ENCODE data around the gene DGUOK.
A peak's percentile ranks its signal among the peaks of the same experiment; 100 is the strongest.
"Not testable (repeated sequence)": the region's sequence is repeated elsewhere in the genome, so short reads cannot be mapped to it uniquely, and the experiment has no call there.

DGUOK gene

GRCh38 chr2:73901143-73901542 lies 25.5 kb upstream of the DGUOK start:
- TF ChIP-seq CTCF (IDR thresholded peaks at IDR 0.05; ENCODE audit: control insufficient read depth, insufficient read depth, low read depth, low read length, missing control alignments) = no peak
- no peak for DNase-seq (ENCODE audit: low read depth)
- H3K4me3 ChIP-seq (ENCODE audit: control insufficient read depth, low read depth, low read length) = no peak overlapping the region

GRCh38 chr2:73902284-73902683 lies 24.4 kb upstream of the DGUOK start:
- no peak overlapping the region for H3K4me3 ChIP-seq (ENCODE audit: control insufficient read depth, low read depth, low read length)
- TF ChIP-seq CTCF (IDR thresholded peaks at IDR 0.05; ENCODE audit: control insufficient read depth, insufficient read depth, low read depth, low read length, missing control alignments) = no peak
- DNase-seq (ENCODE audit: low read depth) = no peak

GRCh38 chr2:73903313-73903712 lies 23.4 kb upstream of the DGUOK start:
- no peak for TF ChIP-seq CTCF (IDR thresholded peaks at IDR 0.05; ENCODE audit: control insufficient read depth, insufficient read depth, low read depth, low read length, missing control alignments)
- H3K4me3 ChIP-seq (ENCODE audit: control insufficient read depth, low read depth, low read length) = no peak overlapping the region
- DNase-seq (ENCODE audit: low read depth) = no peak

- not testable (repeated sequence) for DNase-seq (ENCODE audit: low read depth)
Measured at GRCh38 chr2:73903949-73904613, 22.6 kb upstream of the DGUOK start.

GRCh38 chr2:73904952-73905351 lies 21.7 kb upstream of the DGUOK start:
- DNase-seq (ENCODE audit: low read depth) = no peak
- TF ChIP-seq CTCF (IDR thresholded peaks at IDR 0.05; ENCODE audit: control insufficient read depth, insufficient read depth, low read depth, low read length, missing control alignments) = no peak

More at GRCh38 chr2:73903949-73904613, 22.6 kb upstream of the DGUOK start:
- not testable (repeated sequence) for H3K4me3 ChIP-seq (ENCODE audit: control insufficient read depth, low read depth, low read length)

GRCh38 chr2:73906847-73907505 lies 19.7 kb upstream of the DGUOK start:
- H3K4me3 ChIP-seq (ENCODE audit: control insufficient read depth, low read depth, low read length) = no peak overlapping the region
- no peak for DNase-seq (ENCODE audit: low read depth)
- TF ChIP-seq CTCF (IDR thresholded peaks at IDR 0.05; ENCODE audit: control insufficient read depth, insufficient read depth, low read depth, low read length, missing control alignments) = no peak

More at GRCh38 chr2:73904952-73905351, 21.7 kb upstream of the DGUOK start:
- no peak overlapping the region for H3K4me3 ChIP-seq (ENCODE audit: control insufficient read depth, low read depth, low read length)

- DNase-seq (ENCODE audit: low read depth) = peak; percentile 40
- no peak overlapping the region for H3K4me3 ChIP-seq (ENCODE audit: control insufficient read depth, low read depth, low read length)
- TF ChIP-seq CTCF (IDR thresholded peaks at IDR 0.05; ENCODE audit: control insufficient read depth, insufficient read depth, low read depth, low read length, missing control alignments) = peak; percentile 36
Measured at GRCh38 chr2:73907840-73908452, 18.7 kb upstream of the DGUOK start.

Measured in AG09309 (cell line).